Measurements from ENCODE around the gene COPE.
"Not testable (repeated sequence)": the region's sequence is repeated elsewhere in the genome, so short reads cannot be mapped to it uniquely, and the experiment has no call there.

Gene COPE

DNA sequence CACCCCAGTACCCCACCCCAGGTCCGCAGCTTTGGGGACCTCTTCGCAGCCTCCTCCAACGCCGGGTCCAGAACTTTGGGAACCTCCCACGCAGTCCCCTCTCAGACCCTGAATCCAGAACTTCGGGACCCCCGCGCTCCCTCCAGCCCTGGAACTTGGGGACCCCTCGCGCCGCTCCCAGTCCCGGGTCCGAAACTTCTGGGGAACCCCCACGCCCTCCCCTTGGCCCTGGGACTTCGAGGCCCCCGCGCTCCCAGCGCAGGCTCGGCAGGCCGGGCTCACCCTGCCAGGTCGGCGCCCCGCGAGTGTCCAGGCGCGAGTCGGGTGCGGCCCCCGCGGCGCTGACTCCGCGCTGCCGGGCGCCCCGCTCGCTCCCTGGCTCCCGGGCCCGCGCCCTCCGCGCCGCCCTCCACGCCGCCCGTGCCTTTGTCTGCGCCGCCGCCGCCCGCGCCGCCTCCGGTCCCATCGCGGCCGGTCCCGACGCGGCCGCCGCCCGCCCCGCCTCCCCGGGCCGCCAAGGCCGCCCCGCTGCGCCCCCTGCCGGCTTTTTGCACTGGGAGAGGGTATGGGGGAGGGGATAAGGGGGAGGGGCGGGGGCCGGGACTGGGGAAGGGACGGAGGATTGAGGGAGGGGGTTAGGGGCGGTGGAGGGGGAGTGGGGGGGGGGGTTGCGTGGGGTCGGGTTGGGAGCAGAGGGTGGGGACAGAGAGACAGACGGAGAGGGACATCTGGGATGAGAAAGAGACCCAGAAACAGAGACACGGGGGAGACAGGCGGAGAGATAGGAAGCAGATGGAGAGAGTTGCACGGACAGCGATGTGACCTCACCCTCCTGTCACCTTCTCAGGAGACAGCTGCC is 21.8 kb upstream of the COPE start, which contains the start of gene HOMER3:
HOMER3 (minus strand) TSS at position 449 of the 859 bp plus-strand sequence. CDS start 2,235 bp downstream, outside the sequence.
- peak; percentile 18 for DNase-seq (ENCODE audit: low read depth, low spot score)

DNA sequence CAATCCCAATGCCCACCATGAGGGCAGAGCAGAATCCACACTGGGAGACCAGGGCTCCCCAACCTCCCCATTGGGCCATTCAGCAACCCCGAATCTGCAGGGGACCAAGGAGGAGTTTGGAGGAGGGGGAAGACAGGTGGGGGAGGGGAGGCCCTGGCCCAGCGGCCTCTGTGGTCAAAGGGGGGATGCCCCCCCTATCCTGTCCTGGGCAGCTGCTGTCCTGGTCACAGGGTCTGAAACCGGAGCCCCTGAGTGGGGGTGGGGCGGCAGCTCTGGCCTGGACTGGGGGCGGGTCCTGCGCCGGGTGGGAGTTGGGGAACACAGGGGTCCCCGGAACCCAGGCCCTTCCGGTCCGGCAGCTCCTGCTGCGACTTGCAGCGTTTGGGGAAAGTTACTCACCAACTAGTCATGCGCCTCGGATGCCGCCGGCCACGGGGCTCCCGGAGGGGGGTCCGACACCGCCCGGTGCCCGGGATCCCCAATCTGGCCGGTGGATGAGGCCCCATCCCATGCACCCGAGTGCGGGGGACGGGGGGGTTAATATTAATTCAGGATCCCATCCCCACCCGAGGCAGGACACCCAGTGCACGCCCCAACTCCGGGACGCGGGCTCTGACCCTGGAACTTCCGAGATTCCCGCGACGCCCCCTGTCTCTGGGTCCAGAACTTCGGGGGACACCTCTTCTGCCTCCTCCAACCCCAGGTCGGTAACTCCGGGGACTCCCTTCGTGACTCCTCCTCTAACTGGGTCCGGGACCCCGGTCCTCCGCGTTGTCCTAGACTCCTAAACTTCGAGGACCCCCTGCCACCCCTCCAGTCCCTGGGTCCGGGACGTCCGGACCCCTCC is 21.0 kb upstream of the COPE start:
- DNase-seq (ENCODE audit: low read depth, low spot score): no peak

GRCh38 chr19:18939163-18939562 is 20.0 kb upstream of the COPE start:
- no peak for DNase-seq (ENCODE audit: low read depth, low spot score)

DNA sequence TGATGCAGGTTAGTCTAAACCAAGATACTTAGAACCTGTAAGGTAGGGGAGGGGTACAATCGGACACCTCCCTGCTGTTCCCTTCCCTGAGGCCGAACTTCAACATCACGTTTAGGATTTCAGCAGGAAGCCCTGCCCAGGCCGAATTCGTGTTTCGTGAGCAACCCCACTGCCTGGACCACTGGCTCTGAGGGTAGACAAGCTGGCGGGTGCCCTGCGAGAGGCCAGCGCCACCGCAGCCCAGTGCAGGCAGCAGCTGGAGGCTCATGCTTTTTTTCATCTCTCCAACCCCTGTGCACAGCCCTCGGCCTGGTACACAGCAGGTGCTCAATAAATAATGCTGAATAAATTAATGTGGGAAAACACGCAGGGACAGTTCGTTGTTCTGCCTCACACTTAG is 14.1 kb upstream of the COPE start:
- DNase-seq (ENCODE audit: low read depth, low spot score): peak; percentile 20

GRCh38 chr19:18932216-18932841 is 13.1 kb upstream of the COPE start:
- peak; percentile 97 for DNase-seq (ENCODE audit: low read depth, low spot score)

DNA sequence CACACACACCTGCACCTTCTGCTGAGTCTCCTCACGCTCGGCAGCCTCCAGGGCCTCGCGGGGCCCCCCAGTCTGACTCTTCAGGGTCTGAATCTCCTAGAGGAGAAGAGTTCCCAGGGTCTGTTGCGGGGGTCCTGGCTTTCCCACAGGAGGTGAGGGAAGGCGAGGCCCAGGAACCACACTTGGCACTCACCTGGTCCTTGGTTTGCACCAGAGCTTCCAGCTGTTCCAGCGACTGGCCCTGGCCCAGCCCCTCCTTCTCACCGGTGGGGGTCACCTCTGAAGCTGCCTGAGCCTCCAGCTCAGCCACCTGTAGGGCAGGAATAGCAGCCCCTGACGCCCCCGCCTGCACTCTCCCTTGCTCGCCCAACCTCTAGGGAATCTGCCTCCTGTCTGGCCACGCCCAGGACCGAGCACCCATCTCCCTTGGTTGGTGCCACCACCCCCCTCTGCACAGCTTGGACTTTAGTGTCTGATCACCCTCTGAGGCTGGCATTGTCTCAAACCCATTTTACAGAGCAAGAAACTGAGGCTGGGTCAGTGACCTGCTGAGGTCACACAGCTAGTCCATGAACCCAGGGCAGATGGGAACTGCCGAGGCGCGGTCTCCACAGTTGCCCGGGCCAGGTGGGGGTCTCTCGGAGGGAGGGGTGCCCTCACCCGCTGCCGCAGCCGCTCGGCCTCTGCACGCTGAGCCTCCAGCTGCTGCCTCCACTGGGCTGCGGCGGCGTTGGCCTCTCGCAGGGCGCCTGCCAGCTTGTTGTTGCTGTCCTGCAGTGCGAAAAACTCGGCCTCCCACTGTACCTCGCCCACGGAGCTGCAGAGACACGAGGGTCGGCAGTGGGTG is 12.4 kb upstream of the COPE start:
- no peak for DNase-seq (ENCODE audit: low read depth, low spot score)

DNA sequence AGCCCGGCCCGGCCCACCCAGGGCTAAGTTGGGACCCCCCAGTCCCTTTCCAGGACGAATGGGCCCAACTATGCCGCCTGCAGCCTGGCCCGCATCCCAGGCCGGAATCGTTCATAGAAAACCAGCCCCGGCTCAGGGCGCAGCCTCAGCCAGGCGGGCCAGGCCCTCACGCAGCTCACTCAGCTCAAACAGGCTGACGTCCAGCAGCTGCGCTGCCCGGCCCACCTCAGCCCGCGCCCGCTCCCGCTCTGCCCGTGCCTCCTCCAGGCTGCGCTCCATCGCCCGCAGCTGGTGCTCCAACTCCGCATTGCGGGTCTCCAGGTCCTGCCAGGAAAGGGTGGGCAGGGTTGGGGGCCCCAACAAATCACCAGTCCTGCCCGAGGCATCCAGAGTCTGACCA is 10.1 kb upstream of the COPE start:
- DNase-seq (ENCODE audit: low read depth, low spot score): no peak

- no peak for DNase-seq (ENCODE audit: low read depth, low spot score)
Measured at GRCh38 chr19:18928018-18928805, 9.0 kb upstream of the COPE start.

DNA sequence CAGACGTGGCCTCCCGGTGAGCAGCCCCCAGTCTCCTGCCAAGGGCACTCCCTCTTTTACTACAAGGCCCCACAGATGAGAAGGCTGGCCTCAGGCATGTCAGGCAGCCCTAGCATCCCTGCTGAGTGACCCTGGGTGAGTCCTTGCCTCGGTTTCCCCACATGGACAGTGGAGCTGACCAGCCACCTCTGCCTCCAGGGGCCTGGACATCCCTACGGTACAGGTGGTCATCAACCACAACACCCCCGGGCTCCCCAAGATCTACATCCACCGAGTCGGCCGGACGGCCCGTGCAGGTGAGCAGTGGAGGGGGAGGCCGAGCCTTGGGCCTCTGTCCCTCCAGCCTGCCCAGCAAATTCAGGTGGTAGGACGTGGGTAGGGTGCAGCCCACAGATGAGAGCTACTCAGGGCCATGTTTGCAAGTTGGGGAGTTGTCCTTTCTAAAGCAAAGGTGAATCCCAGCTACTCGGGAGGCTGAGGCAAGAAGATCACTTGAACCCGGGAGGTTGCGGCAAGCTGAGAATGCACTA is 5.6 kb upstream of the COPE start:
- DNase-seq (ENCODE audit: low read depth, low spot score): no peak

GRCh38 chr19:18922228-18922985 is 3.2 kb upstream of the COPE start:
- DNase-seq (ENCODE audit: low read depth, low spot score): no peak

DNA sequence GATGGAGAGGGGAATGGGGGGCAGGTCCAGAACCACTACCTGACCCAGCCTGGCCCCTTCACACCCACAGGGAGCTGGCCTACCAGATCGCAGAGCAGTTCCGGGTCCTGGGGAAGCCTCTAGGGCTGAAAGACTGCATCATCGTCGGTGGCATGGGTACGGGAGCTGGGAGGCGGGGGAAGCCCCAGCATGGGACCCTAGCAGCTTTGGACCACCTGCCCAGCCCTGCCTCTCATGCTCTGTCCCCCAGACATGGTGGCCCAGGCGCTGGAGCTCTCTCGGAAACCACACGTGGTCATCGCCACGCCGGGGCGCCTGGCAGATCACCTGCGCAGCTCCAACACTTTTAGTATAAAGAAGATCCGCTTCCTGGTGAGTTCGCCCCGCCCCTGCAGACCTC is 2.4 kb upstream of the COPE start:
- DNase-seq (ENCODE audit: low read depth, low spot score): no peak

DNA sequence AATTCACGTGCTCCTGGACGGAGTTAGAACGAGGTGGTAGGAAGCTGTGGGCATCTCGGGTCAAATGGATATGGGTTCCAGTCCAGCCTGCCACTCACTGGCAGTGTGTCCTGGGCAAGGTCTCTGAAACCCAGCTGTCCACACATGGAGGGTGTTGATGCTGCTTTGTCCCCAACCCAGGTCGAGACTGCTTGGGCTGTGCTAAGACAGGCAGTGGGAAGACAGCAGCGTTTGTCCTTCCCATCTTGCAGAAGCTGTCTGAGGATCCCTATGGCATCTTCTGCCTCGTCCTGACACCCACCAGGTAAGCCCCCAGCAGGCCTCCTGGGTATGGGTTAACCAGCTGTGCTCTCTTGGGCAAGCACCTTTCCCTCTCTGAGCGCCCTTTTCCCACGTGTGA is 1.2 kb upstream of the COPE start:
- DNase-seq (ENCODE audit: low read depth, low spot score): no peak

DNA sequence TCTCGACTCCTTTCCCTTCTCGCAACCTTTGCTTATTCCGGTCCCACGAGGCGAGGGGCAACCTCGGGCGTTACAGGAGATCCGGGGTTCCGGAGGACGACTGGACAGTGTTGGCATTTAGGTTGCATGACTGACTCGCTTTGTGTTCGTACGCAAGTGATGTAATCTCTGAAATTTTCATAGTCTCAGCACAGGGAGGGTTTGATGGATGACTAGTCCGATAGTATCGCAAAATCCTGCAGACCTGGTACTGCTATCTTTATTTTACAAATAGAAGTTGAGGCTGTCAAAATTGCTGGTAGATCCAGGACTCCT is 670 bp upstream of the COPE start:
- DNase-seq (ENCODE audit: low read depth, low spot score): no peak

DNA sequence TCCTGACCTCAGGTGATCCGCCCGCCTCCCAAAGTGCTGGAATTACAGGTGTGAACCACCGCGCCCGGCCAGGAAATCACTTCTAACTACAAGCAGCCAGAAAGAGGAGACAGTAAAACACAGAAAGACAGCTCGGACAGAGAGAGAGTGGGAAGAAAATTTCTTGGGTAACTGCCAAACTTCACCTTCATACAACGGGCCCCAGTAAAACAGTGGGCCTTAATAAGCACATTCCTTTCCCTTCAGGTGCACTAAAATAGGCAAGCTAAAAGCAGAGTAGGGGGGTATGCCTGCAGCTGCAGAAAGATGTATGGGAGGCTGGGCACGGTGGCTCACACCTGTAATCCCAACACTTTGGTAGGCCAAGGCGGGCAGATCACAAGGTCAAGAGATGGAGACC is 1.6 kb downstream of the COPE start:
- DNase-seq (ENCODE audit: low read depth, low spot score): not testable (repeated sequence)

GRCh38 chr19:18915639-18916038 is 3.5 kb downstream of the COPE start:
- DNase-seq (ENCODE audit: low read depth, low spot score): peak; percentile 45

GRCh38 chr19:18913466-18913865 is 5.7 kb downstream of the COPE start:
- no peak for DNase-seq (ENCODE audit: low read depth, low spot score)

DNA sequence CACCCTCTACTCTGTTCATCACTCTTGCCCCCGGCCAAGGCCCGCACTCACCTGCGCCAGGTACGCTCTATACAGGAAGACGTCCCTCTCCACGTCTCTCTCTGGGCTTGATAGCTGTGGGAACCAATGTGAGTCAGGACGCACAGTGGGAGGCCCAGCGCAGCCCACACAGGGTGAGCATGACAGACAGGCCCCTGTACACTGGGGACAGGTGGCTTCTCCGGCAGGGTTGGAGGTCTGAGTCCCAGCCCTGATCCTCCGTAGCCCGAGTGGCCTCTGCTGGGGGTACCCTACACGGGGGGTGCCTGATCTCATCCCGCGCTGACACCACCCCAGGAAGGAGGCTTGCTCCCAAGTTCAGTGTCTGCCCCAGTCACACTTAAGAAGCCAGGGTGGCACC is 6.3 kb downstream of the COPE start:
- DNase-seq (ENCODE audit: low read depth, low spot score): no peak

GRCh38 chr19:18910801-18911436 is 8.3 kb downstream of the COPE start:
- no peak for DNase-seq (ENCODE audit: low read depth, low spot score)

DNA sequence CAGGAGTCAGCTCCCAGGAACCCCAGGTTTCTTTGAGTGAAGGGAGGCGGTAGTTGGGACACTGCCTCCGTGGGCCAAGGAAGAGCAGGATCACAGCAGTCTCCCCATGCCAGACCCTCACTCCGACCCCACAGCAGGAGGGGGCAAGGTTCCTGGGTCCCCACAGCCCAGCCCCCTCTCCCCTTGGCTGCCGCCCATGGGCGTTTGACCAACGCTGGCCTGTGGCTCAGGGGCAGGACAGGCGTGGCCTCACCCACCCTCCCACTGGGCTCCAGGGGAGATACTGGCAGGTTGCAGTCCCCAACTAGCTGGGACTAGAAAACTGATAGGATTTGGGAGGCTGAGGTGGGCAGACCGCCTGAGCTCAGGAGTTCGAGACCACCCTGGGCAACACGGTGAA is 9.2 kb downstream of the COPE start:
- no peak for DNase-seq (ENCODE audit: low read depth, low spot score)

Data from ELF-1 (cell line).